Progenitor cell of endocrine pancreas (in vitro differentiated cells): ENCODE results near the gene DOCK4. TPM values are rescaled to one million over a fixed set of nuclear protein-coding genes. Genes with fewer than 3 reads are reported as not detected.

ENCODE experiments used
- DNase-seq: peaks from one replicate; pipeline ENCODE4 v3.0.0; 2021; ENCODE audit warnings: low spot score; ENCODE audit not compliant: unreplicated experiment
- H3K27ac Mint-ChIP-seq: 2 replicates; pipeline ENCODE4 v1.8.0; 2021; ENCODE audit warnings: mild to moderate bottlenecking, moderate library complexity, mixed read lengths
- H3K27me3 Mint-ChIP-seq: 2 replicates; pipeline ENCODE4 v1.8.0; 2021; ENCODE audit warnings: mixed read lengths
- H3K36me3 Mint-ChIP-seq: 2 replicates; pipeline ENCODE4 v1.8.0; 2022; ENCODE audit warnings: mixed read lengths; ENCODE audit not compliant: insufficient read depth
- H3K4me1 Mint-ChIP-seq: 2 replicates; pipeline ENCODE4 v1.8.0; 2021; ENCODE audit warnings: low read depth, mixed read lengths
- H3K4me3 Mint-ChIP-seq: 2 replicates; pipeline ENCODE4 v1.8.0; 2021; ENCODE audit warnings: low read depth, mild to moderate bottlenecking, moderate library complexity, mixed read lengths
- H3K9me3 Mint-ChIP-seq: 2 replicates; pipeline ENCODE4 v1.8.0; 2021; ENCODE audit warnings: low read depth, mixed read lengths
- total RNA-seq: library from RNA; stranded (reverse); gene quantifications from 2 replicates; pipeline ENCODE4 v1.2.1, GENCODE V29; 2021
- TF ChIP-seq, protein P1 (sequence below): fragments of 200-600 bp; sonication (generic); IDR thresholded peaks from one replicate; pipeline ENCODE4 v1.5.0; 2021; ENCODE audit warnings: antibody characterized with exemption, mild to moderate bottlenecking; ENCODE audit not compliant: unreplicated experiment

DOCK4 gene
- total RNA-seq, 1 donor from 2014 or later = 28.8 TPM

DNA sequence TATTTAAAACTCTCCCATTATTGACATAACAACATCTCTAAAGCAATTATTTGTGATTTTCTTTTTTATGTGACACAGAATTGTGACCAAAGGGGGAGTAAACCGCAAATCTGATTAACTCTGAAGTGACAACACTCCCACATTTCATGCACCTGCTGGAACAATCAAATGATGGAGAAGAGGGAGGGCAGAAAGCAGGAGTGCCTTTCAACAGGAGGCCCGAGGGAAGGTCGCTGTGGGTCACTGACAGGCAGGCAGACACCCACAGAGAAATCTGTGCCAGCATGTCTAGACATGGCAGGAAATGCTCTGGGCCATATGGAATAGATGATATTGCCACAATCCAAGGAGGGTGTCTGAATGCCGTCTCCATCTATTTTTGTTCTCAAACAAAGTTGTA lies 247.3 kb downstream of the DOCK4 start:
- peaks cover 20% of the 10 kb centered on the region for H3K4me1 Mint-ChIP-seq
- TF ChIP-seq, protein P1, sequence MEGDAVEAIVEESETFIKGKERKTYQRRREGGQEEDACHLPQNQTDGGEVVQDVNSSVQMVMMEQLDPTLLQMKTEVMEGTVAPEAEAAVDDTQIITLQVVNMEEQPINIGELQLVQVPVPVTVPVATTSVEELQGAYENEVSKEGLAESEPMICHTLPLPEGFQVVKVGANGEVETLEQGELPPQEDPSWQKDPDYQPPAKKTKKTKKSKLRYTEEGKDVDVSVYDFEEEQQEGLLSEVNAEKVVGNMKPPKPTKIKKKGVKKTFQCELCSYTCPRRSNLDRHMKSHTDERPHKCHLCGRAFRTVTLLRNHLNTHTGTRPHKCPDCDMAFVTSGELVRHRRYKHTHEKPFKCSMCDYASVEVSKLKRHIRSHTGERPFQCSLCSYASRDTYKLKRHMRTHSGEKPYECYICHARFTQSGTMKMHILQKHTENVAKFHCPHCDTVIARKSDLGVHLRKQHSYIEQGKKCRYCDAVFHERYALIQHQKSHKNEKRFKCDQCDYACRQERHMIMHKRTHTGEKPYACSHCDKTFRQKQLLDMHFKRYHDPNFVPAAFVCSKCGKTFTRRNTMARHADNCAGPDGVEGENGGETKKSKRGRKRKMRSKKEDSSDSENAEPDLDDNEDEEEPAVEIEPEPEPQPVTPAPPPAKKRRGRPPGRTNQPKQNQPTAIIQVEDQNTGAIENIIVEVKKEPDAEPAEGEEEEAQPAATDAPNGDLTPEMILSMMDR = no peak
- H3K9me3 Mint-ChIP-seq = no peaks in the 10 kb centered on the region
- no peak overlapping the region for H3K4me3 Mint-ChIP-seq
- no peak for DNase-seq
- no peaks in the 10 kb centered on the region for H3K27me3 Mint-ChIP-seq
- no peak overlapping the region for H3K27ac Mint-ChIP-seq
- peaks cover 4% of the 10 kb centered on the region for H3K36me3 Mint-ChIP-seq

DNA sequence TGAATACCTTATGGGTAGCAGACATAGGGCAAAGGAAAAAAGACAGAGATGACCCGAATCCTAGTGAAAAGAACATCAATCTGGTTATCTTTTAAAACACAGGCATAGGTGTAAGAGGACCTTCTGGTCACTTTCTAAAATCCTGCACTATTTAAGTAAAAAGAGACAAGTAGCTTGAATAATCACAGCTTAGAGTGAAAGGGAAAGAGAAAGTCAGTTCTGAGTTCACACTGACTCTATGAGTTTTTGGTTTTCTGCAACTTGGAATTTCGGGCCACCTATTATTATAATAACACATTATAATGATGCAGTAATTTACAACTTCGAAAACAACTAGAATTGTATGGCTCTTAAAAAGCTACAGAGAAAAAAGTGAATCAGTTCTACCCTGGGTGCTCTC lies 247.8 kb downstream of the DOCK4 start:
- Mint-ChIP-seq H3K4me1 (peaks cover 20% of the 10 kb centered on the region), H3K27me3 (no peaks in the 10 kb centered on the region), H3K27ac (no peak overlapping the region), H3K9me3 (no peaks in the 10 kb centered on the region), H3K36me3 (peaks cover 4% of the 10 kb centered on the region), H3K4me3 (no peak overlapping the region)
- TF ChIP-seq, protein P1 = no peak
- DNase-seq = no peak

- DNase-seq = no peak
- H3K9me3 Mint-ChIP-seq = no peaks in the 10 kb centered on the region
- H3K27me3 Mint-ChIP-seq = no peaks in the 10 kb centered on the region
- TF ChIP-seq, protein P1 = no peak
- H3K4me3 Mint-ChIP-seq = no peak overlapping the region
- no peak overlapping the region for H3K27ac Mint-ChIP-seq
- peaks cover 20% of the 10 kb centered on the region for H3K4me1 Mint-ChIP-seq
- peaks cover 1% of the 10 kb centered on the region for H3K36me3 Mint-ChIP-seq
Observed at GRCh38 chr7:111955616-111956015, 250.6 kb downstream of the DOCK4 start.

DNA sequence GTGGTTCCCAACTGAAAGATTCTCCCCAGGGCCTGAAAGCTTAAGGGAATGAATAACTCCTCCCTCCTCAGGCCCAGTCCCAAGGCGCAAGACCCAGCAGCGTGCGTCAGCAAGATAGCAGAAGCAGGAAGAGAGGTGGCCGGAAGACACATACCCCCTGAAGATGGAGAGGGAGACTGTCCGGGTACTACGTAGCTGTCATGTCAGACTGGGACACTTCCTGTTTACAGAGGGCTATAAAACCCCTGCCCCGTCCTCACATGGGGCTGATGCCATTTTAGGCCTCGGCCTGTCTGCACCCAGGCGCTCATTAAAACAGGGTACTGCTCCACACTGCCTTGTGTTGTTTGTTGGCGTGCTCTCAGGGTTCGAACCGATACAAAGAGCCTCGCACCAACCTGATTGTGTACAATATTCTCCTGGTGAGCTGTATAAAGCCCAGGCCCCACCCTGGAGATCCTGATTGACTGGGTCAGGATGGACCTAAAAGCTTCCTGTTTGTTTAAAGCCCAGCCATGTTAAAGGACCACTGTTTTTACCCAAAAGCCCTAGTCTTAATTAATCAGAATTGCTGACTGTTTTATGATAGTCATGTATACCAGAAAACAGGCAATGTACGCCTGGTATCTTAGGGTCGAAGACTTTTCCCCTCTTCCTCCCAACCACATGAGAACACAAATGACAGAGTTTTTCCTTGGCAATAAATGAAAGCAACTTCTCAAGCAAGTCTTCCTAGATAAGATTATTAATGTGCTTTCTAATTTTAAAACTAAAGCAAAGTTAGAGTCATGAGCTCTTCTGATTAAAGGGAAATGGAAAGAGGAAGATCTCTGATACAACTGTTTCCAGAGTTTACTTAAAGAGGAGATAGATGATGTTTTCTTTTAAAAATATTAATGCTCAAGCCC lies 251.5 kb downstream of the DOCK4 start:
- Mint-ChIP-seq H3K27me3 (no peaks in the 10 kb centered on the region), H3K4me3 (no peak overlapping the region), H3K4me1 (peaks cover 20% of the 10 kb centered on the region), H3K9me3 (no peaks in the 10 kb centered on the region), H3K27ac (peak overlapping the region; percentile 33), H3K36me3 (peaks cover 1% of the 10 kb centered on the region)
- DNase-seq = no peak
- TF ChIP-seq, protein P1 = no peak

- Mint-ChIP-seq H3K36me3 (peaks cover 2% of the 10 kb centered on the region), H3K27ac (no peak overlapping the region)
Observed at GRCh38 chr7:111954056-111954455, 252.1 kb downstream of the DOCK4 start.

More at GRCh38 chr7:111954056-111954455, 252.1 kb downstream of the DOCK4 start:
- no peaks in the 10 kb centered on the region for H3K9me3 Mint-ChIP-seq
- no peak for DNase-seq
- TF ChIP-seq, protein P1 = no peak
- no peak overlapping the region for H3K4me3 Mint-ChIP-seq
- peaks cover 20% of the 10 kb centered on the region for H3K4me1 Mint-ChIP-seq
- no peaks in the 10 kb centered on the region for H3K27me3 Mint-ChIP-seq
